Renal cortical epithelial cell (primary cell): ENCODE data around the gene FAM222B. TPM values are rescaled to one million over a fixed set of nuclear protein-coding genes. Genes with fewer than 3 reads are reported as not detected.
"Not testable (repeated sequence)": the region's sequence is repeated elsewhere in the genome, so short reads cannot be mapped to it uniquely, and the experiment has no call there.

Source experiments
- DNase-seq: peaks from one replicate; pipeline ENCODE4 v3.0.0-alpha.2; 2011; ENCODE audit warnings: low read depth
- total RNA-seq: library from RNA; depleted of rRNA; stranded (reverse); fragments of >200 nt; gene quantifications from 2 replicates; pipeline ENCODE4 v1.2.3, GENCODE V29; 2014

Gene FAM222B
- 1.4 and 14.9 TPM in 2 replicates for total RNA-seq

- DNase-seq, result peak; percentile 51
Observed at GRCh38 chr17:28842282-28843012, at the start of gene FAM222B. Gene FAM222B (minus strand): TSS chr17:28842790. CDS start chr17:28766667, 76,123 bp downstream.

- no peak for DNase-seq
Observed at GRCh38 chr17:28892024-28892423, 49.4 kb upstream of the FAM222B start.

- no peak for DNase-seq
Observed at GRCh38 chr17:28891201-28891600, 48.6 kb upstream of the FAM222B start.

GRCh38 chr17:28889996-28890395, 47.4 kb upstream of the FAM222B start:
- DNase-seq, result no peak

- no peak for DNase-seq
Observed at GRCh38 chr17:28888832-28889231, 46.2 kb upstream of the FAM222B start.

GRCh38 chr17:28887871-28888471, 45.4 kb upstream of the FAM222B start:
- no peak for DNase-seq

GRCh38 chr17:28885951-28886350, 43.4 kb upstream of the FAM222B start:
- no peak for DNase-seq

- no peak for DNase-seq
Observed at GRCh38 chr17:28885363-28885762, 42.8 kb upstream of the FAM222B start.

- DNase-seq, result no peak
Observed at GRCh38 chr17:28883967-28884702, 41.5 kb upstream of the FAM222B start.

- no peak for DNase-seq
Observed at GRCh38 chr17:28882154-28882895, 39.7 kb upstream of the FAM222B start.

GRCh38 chr17:28881533-28882056, 39.0 kb upstream of the FAM222B start:
- DNase-seq, result no peak

- no peak for DNase-seq
Observed at GRCh38 chr17:28880572-28880945, 38.0 kb upstream of the FAM222B start.

- no peak for DNase-seq
Observed at GRCh38 chr17:28879886-28880571, 37.4 kb upstream of the FAM222B start.

GRCh38 chr17:28878981-28879380, 36.4 kb upstream of the FAM222B start:
- peak; percentile 33 for DNase-seq

- no peak for DNase-seq
Observed at GRCh38 chr17:28878158-28878910, 35.7 kb upstream of the FAM222B start.

GRCh38 chr17:28877150-28877711, 34.6 kb upstream of the FAM222B start:
- DNase-seq, result not testable (repeated sequence)

- no peak for DNase-seq
Observed at GRCh38 chr17:28875848-28876550, 33.4 kb upstream of the FAM222B start.

GRCh38 chr17:28874750-28875149, 32.2 kb upstream of the FAM222B start:
- DNase-seq, result no peak

GRCh38 chr17:28873839-28874238, 31.2 kb upstream of the FAM222B start:
- DNase-seq, result no peak
